Stimulated activated CD8-positive, alpha-beta memory T cell treated with anti-CD3 and anti-CD28 coated beads, Interleukin-4, amount 100 ng/mL, for 4 hours (primary cell): ENCODE data around the gene TGM6.

Experiments
- DNase-seq, 2 donors: peaks; one replicate each; pipeline ENCODE4 v3.0.0-alpha.2; 2020; ENCODE audit warnings: low read depth in 2 of 2, low spot score in 1 of 2

The TGM6 gene

GRCh38 chr20:2380601-2381000, at the start of gene TGM6:
Gene TGM6 (plus strand): TSS chr20:2380901. CDS start chr20:2380969, 68 bp downstream.
- DNase-seq: no peak

DNA sequence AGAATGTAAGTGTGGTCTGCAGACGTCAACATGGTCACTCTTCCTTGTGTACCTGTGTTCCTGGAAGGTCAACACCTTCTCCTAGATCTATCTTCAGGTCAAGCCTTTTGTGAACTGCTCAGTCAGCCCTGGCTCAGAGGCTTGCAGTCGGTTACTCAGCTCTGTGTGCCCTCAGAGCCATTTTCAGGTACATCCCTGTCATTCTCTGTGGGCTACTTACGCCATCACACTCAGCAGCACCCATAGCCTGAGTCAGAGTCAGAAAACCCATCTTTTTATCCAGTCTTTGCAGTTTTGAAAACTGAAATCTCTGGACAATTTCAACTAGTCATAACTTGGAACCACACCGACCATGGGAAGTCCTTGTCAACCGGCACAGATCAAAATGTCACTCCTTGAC, 49.6 kb upstream of the TGM6 start:
- no peak for DNase-seq

GRCh38 chr20:2331901-2332565, 48.7 kb upstream of the TGM6 start:
- DNase-seq: no peak

GRCh38 chr20:2332711-2333110, 48.0 kb upstream of the TGM6 start:
- no peak for DNase-seq

GRCh38 chr20:2333821-2334220, 46.9 kb upstream of the TGM6 start:
- no peak for DNase-seq

DNA sequence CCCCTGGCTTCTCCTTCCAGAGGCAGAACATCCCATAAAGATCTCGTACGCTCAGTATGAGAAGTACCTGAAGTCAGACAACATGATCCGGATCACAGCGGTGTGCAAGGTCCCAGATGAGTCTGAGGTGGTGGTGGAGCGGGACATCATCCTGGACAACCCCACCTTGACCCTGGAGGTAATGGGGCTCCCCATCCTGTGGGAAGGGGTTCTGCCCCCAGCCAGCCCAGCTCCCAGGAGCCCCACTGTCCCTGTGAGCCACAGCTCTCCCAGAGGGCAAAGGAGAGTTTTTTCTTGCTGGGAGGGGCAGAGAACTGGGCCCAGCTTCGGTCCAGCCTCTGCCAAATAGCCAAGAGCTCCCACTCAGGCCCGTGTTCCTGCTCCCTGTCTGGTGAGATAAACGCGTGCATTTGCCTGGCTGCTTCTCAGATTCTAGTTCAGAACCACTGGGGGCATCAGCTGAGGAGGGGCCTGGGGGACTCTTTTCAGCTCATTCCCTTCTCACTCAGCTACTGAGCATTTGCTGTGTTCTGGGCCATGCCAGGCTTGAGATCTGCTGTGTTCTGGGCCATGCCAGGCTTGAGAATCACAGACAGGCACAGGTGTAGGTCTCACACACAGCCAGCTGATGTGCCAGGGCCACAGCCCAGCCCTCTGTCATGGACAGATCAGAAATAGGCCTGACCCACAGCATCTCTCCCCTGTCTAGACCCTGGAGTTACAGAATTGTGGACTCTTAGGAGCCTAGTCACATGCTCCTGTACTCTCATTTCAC, 45.4 kb upstream of the TGM6 start:
- no peak for DNase-seq

DNA sequence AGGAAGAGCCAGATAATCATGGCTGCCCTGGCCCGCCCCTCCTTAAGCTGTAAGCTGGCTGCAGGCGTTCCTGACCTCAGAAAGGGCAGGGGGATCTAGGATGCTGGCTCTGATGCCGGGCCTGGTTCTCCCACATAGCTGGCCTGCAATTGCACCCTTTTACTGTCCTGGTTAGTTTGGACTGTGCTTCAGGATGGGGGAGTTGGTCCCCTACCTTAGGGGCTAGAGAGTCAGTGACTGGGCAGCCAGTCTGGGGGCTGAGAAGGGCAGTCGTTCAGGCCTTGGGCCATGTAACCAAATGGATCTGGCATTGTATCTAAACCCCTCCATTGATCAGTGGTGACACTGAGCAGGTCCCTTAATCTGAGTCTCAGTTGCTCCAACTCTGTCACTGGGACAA, 44.2 kb upstream of the TGM6 start:
- DNase-seq: no peak

GRCh38 chr20:2337142-2337541, 43.6 kb upstream of the TGM6 start:
- no peak for DNase-seq

DNA sequence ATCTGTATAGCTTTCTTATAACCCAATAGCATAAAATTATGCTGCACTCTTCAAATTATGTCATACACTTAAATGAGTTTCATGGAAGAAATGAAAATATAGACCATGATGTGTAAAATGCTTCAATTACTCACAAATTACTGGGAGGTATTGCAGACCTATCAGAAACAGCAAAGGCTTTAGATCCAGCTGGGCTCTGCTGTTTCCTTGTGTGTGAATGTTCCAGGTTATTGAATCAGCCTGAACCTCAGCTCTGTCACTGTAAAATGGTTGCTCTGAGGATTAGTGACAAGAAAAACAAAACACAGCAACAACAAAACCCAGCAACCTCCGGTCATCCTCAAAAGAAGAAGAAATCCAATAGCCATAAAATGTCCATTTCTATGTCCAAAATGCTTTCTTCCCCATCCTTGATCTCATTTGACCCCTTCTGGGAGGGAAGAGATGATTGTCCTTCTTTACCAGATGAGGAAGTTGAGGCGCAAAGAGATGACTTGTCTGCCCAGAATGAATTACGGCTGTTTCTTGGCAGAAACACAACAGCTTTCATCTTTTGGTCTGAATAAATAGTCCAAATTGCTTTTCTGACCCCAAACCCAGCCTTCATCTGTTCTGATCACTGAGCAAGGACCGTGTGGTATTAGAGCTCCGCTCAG, 42.2 kb upstream of the TGM6 start:
- no peak for DNase-seq

GRCh38 chr20:2340136-2340535, 40.6 kb upstream of the TGM6 start:
- DNase-seq: no peak

- no peak for DNase-seq
These were observed 39.9 kb upstream of the TGM6 start for GRCh38 chr20:2340823-2341222.

- no peak for DNase-seq
These were observed 39.4 kb upstream of the TGM6 start for GRCh38 chr20:2341336-2341735.

- DNase-seq: no peak
These were observed 38.5 kb upstream of the TGM6 start for GRCh38 chr20:2342243-2342642.

DNA sequence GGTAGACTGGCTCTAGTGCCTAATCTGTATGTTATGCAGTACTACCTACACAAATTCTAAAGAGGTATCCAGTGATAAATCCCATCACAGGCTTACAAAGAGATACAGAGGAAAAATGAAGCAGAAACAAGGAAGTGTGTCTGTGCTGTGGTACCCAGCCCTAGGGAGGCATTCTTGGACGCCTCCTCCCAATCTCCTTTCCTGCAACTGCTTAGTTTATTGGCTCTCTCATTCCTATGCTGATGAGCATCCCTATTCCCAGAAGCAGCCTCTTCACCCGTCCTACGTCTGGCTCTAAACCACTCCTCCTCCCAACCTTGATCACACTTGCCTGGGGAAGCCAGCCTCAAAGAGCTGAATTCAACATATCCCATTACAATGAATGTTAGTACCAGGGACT, 34.5 kb upstream of the TGM6 start:
- DNase-seq: no peak

- no peak for DNase-seq
These were observed 32.4 kb upstream of the TGM6 start for GRCh38 chr20:2348336-2348735.

- DNase-seq: no peak
These were observed 30.9 kb upstream of the TGM6 start for GRCh38 chr20:2349801-2350200.

GRCh38 chr20:2350606-2351005, 30.1 kb upstream of the TGM6 start:
- no peak for DNase-seq

- no peak for DNase-seq
These were observed 27.5 kb upstream of the TGM6 start for GRCh38 chr20:2353231-2353630.

DNA sequence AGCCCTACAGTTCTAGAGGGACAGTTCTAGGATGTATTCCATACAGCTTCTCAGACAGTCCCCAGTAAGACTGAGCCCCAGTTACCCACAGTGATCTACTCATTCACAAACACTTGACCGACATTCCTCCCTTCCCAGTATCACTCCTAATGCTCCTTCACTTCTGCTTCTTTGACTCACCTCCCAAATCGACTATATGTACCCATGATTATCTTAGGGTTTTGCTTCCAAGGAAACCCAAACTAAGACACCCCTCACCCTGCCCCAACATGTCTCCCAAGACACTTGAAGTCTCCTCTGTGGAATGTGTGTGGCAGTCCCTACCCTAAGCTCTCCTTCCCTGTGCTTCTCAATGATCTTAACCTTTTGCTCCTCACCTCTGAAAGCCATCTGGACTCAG, 23.6 kb upstream of the TGM6 start:
- DNase-seq: no peak

- DNase-seq: no peak
These were observed 22.7 kb upstream of the TGM6 start for GRCh38 chr20:2358006-2358405.

DNA sequence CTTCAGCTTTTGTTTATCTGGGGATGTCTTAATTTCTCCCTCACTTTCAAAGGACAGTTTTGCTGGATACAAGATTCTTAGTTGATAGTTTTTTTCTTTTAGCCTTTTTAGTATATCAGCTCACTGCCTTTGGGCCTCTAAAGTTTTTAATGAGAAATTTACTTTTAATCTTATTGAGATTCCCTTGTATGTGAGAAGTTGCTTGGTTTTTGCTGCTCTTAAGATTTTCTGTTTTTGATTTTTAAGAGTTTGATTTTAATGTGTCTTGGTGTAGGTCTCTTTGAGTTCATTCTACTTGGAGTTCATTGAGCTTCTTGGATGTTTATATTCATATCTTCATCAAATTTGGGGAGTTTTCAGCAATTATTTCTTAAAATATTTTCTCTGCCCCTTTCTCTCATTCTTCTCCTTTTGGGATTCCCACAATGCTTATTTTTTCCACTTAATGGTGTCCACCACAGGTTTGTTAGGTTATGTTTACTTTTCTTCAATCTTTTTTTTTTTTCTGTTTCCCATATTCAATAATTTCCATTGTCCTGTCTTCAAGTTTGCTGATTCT, 19.6 kb upstream of the TGM6 start:
- no peak for DNase-seq

DNA sequence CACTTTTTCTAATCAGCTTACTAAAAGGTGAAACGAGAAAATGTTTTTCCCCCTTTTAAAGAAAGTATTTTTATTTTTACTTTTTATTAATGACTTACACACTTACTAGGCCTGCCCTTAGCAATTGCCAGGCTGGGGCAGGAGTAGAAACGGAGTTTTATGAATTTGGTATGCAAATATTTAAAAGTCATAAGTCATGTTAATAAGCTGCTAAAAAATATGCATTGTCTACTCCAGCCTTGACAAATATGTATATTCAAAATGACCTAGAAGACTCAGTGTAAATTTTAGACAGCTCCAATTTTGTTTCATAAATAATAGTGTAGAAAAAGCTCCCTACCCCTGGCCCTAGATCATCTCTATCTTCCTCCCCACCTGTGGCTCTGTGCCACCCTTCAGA, 17.5 kb upstream of the TGM6 start:
- no peak for DNase-seq
